ENCODE results near the gene RBPMS2. TPM values are rescaled to one million over a fixed set of nuclear protein-coding genes. Genes with fewer than 3 reads are reported as not detected.

The RBPMS2 gene
- polyA plus RNA-seq, 1 donor from 2014 or later: not detected

DNA sequence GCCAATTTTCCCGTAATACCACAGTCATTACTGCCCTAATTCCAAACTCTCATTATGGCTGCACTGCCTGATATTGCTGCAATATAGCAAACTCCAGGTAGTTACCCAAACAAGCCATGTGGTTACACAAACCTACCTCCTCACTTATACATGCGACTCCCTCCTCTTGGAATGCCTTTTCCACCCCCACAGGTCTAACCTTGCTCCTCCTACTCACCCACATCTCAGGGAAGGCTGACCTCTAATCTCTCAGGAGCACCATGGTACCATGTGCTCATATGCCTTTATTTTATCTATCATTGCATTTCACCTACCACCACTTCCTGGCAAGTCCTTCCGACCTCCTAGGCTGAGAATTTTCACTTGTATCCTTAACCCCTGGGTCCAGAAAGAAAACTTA lies 2.9 kb downstream of the RBPMS2 start:
- Histone ChIP-seq H3K4me2 (ENCODE audit: low read length) (no peak overlapping the region), H3K27me3 (ENCODE audit: insufficient read depth, low read depth, low read length) (peaks cover 32% of the 10 kb centered on the region), H3K9ac (ENCODE audit: low read length) (no peak overlapping the region), H3K27ac (ENCODE audit: low read length) (no peak overlapping the region), H4K20me1 (ENCODE audit: insufficient read depth) (no peaks in the 10 kb centered on the region), H3K36me3 (ENCODE audit: insufficient read depth, low read length) (no peaks in the 10 kb centered on the region), H3K4me3 (ENCODE audit: low read length) (no peak overlapping the region), H3K9me3 (ENCODE audit: low read length) (no peaks in the 10 kb centered on the region), H2AFZ (ENCODE audit: low read depth, low read length) (no peak overlapping the region), H3K79me2 (replicated peaks; ENCODE audit: insufficient read depth, low read length) (no peaks in the 10 kb centered on the region), H3K9me2 (ENCODE audit: insufficient read depth, low read length) (no peaks in the 10 kb centered on the region), H3F3A (ENCODE audit: insufficient read depth, low read length, poor library complexity, severe bottlenecking) (no peaks in the 10 kb centered on the region)
- TF ChIP-seq POLR2AphosphoS5 (IDR thresholded peaks at IDR 0.05): no peak
- TF ChIP-seq EZH2 (IDR thresholded peaks at IDR 0.05; ENCODE audit: borderline replicate concordance, insufficient read depth, low read length, poor library complexity, severe bottlenecking): no peak
- TF ChIP-seq TAF1 (IDR thresholded peaks at IDR 0.05; ENCODE audit: low read depth): no peak
- TF ChIP-seq SMC3 (conservative IDR thresholded peaks at IDR 0.05; ENCODE audit: poor library complexity): no peak
- TF ChIP-seq, protein P1, sequence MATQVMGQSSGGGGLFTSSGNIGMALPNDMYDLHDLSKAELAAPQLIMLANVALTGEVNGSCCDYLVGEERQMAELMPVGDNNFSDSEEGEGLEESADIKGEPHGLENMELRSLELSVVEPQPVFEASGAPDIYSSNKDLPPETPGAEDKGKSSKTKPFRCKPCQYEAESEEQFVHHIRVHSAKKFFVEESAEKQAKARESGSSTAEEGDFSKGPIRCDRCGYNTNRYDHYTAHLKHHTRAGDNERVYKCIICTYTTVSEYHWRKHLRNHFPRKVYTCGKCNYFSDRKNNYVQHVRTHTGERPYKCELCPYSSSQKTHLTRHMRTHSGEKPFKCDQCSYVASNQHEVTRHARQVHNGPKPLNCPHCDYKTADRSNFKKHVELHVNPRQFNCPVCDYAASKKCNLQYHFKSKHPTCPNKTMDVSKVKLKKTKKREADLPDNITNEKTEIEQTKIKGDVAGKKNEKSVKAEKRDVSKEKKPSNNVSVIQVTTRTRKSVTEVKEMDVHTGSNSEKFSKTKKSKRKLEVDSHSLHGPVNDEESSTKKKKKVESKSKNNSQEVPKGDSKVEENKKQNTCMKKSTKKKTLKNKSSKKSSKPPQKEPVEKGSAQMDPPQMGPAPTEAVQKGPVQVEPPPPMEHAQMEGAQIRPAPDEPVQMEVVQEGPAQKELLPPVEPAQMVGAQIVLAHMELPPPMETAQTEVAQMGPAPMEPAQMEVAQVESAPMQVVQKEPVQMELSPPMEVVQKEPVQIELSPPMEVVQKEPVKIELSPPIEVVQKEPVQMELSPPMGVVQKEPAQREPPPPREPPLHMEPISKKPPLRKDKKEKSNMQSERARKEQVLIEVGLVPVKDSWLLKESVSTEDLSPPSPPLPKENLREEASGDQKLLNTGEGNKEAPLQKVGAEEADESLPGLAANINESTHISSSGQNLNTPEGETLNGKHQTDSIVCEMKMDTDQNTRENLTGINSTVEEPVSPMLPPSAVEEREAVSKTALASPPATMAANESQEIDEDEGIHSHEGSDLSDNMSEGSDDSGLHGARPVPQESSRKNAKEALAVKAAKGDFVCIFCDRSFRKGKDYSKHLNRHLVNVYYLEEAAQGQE (IDR thresholded peaks at IDR 0.05; ENCODE audit: borderline replicate concordance): no peak
- no peak for TF ChIP-seq RAD21 (conservative IDR thresholded peaks at IDR 0.05)
- TF ChIP-seq, protein P2, sequence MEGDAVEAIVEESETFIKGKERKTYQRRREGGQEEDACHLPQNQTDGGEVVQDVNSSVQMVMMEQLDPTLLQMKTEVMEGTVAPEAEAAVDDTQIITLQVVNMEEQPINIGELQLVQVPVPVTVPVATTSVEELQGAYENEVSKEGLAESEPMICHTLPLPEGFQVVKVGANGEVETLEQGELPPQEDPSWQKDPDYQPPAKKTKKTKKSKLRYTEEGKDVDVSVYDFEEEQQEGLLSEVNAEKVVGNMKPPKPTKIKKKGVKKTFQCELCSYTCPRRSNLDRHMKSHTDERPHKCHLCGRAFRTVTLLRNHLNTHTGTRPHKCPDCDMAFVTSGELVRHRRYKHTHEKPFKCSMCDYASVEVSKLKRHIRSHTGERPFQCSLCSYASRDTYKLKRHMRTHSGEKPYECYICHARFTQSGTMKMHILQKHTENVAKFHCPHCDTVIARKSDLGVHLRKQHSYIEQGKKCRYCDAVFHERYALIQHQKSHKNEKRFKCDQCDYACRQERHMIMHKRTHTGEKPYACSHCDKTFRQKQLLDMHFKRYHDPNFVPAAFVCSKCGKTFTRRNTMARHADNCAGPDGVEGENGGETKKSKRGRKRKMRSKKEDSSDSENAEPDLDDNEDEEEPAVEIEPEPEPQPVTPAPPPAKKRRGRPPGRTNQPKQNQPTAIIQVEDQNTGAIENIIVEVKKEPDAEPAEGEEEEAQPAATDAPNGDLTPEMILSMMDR (IDR thresholded peaks at IDR 0.05; ENCODE audit: poor library complexity, severe bottlenecking): no peak

DNA sequence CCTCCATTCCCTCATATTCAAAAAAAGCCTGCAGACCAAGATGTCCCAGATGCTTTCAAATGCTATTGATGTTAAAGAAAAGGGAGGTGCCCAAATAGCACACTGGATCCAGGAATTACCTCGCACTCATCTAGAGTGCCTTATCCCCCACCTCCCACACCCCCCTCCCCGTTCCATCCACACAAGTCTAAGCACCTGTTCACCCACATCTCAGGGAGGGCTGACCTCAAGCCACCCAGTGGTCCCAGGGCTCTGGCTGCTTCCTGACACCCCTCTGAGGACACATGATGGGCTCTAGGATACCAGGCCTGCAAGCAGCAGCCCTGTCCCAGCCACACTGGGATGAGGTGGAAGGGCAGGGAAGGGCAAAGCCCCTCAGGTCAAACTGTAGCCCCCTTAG lies 4.8 kb downstream of the RBPMS2 start:
- Histone ChIP-seq H3K36me3 (ENCODE audit: insufficient read depth, low read length) (no peaks in the 10 kb centered on the region), H3K4me3 (ENCODE audit: low read length) (no peak overlapping the region), H3K27ac (ENCODE audit: low read length) (no peak overlapping the region), H3K9ac (ENCODE audit: low read length) (no peak overlapping the region), H3K79me2 (replicated peaks; ENCODE audit: insufficient read depth, low read length) (no peaks in the 10 kb centered on the region), H3K4me2 (ENCODE audit: low read length) (no peak overlapping the region), H3K9me2 (ENCODE audit: insufficient read depth, low read length) (no peaks in the 10 kb centered on the region), H3K9me3 (ENCODE audit: low read length) (no peaks in the 10 kb centered on the region), H3K27me3 (ENCODE audit: insufficient read depth, low read depth, low read length) (peaks cover 14% of the 10 kb centered on the region), H2AFZ (ENCODE audit: low read depth, low read length) (no peak overlapping the region), H4K20me1 (ENCODE audit: insufficient read depth) (no peaks in the 10 kb centered on the region), H3F3A (ENCODE audit: insufficient read depth, low read length, poor library complexity, severe bottlenecking) (no peaks in the 10 kb centered on the region)
- TF ChIP-seq, protein P1 (IDR thresholded peaks at IDR 0.05; ENCODE audit: borderline replicate concordance): no peak
- TF ChIP-seq, protein P2 (IDR thresholded peaks at IDR 0.05; ENCODE audit: poor library complexity, severe bottlenecking): no peak
- TF ChIP-seq POLR2AphosphoS5 (IDR thresholded peaks at IDR 0.05) (no peak), EZH2 (IDR thresholded peaks at IDR 0.05; ENCODE audit: borderline replicate concordance, insufficient read depth, low read length, poor library complexity, severe bottlenecking) (no peak), SMC3 (conservative IDR thresholded peaks at IDR 0.05; ENCODE audit: poor library complexity) (no peak), RAD21 (conservative IDR thresholded peaks at IDR 0.05) (no peak), MXI1 (conservative IDR thresholded peaks at IDR 0.05; ENCODE audit: poor library complexity, severe bottlenecking) (no peak), EP300 (conservative IDR thresholded peaks at IDR 0.05; ENCODE audit: poor library complexity, severe bottlenecking) (no peak), TAF1 (IDR thresholded peaks at IDR 0.05; ENCODE audit: low read depth) (no peak)
